ENCODE measurements around the gene ATE1.

ATE1 gene

DNA sequence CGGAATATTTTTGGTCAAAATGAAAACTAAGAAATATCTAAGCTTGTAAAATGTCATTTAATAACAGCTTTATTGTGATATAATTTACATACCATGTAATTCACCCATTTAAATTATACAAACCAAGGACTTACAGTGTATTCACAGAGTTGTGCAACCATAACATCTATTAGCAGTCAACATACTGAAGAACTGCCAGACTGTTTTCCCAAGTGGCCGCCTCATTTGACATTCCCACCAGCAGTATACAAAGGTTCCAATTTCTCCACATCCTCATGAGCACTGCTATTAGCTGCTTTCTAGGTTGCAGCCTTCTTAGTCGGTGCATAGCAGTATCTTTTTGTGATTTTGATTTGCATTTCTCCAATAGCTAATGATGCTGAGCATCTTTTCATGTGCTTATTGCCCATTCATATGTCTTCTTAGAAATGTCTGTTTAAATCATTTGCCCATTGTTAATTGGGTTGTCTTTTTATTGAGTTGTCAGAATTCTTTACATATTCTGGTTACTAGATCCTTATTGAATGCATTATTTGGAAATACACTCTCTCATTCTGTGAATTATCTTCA lies 176.6 kb downstream of the ATE1 start:
- peaks cover 3% of the 10 kb centered on the region in 2 experiments for H3K36me3 ChIP-seq (ENCODE audit: control insufficient read depth in 1 of 2, insufficient read depth in 2 of 2, low read length in 2 of 2)
- no peaks in the 10 kb centered on the region for H3K4me1 ChIP-seq (ENCODE audit: control insufficient read depth in 1 of 2, insufficient read depth in 2 of 2, low read length in 2 of 2)
- no peaks in the 10 kb centered on the region for H3K27me3 ChIP-seq (ENCODE audit: insufficient read depth, low read length)
- no peak for DNase-seq
- H2BK12ac ChIP-seq (ENCODE audit: low read length), result no peak overlapping the region
- no peak overlapping the region for H2BK120ac ChIP-seq (ENCODE audit: insufficient read depth, low read length, poor library complexity)
- H3K79me2 ChIP-seq (ENCODE audit: control insufficient read depth, insufficient read depth, low read length, poor library complexity), result no peaks in the 10 kb centered on the region
- no peak overlapping the region for H3K14ac ChIP-seq (ENCODE audit: low read length)
- H4K91ac ChIP-seq (ENCODE audit: low read depth, low read length), result no peak overlapping the region
- peaks cover 3% of the 10 kb centered on the region for H3K9me3 ChIP-seq (ENCODE audit: insufficient read depth, low read depth, low read length)
- H3K27ac ChIP-seq (ENCODE audit: low read depth, low read length), result no peak overlapping the region
- no peak overlapping the region for H2AFZ ChIP-seq (ENCODE audit: insufficient read depth, low read length, poor library complexity)
- H3K4ac ChIP-seq (ENCODE audit: low read depth, low read length), result no peak overlapping the region
- no peak overlapping the region for H3K9ac ChIP-seq (ENCODE audit: low read length)
- WGBS (ENCODE audit: extremely low coverage, insufficient coverage, insufficient read length), result no CpG with 5 or more reads among the region's 3 CpGs
- H3K4me3 ChIP-seq (ENCODE audit: low read depth, low read length), result no peak overlapping the region
- H4K12ac ChIP-seq (ENCODE audit: low read depth, low read length), result no peak overlapping the region
- H3K23ac ChIP-seq (ENCODE audit: low read length), result no peak overlapping the region
- no peaks in the 10 kb centered on the region for H3K79me1 ChIP-seq (ENCODE audit: low read length)
- H3K18ac ChIP-seq (ENCODE audit: low read length), result no peak overlapping the region
- no peak overlapping the region for H2BK5ac ChIP-seq (ENCODE audit: low read depth, low read length, poor library complexity)
- H2AK5ac ChIP-seq (ENCODE audit: low read length), result no peak overlapping the region
- no peak overlapping the region for H4K8ac ChIP-seq (ENCODE audit: low read depth, low read length)
- H3K4me2 ChIP-seq (ENCODE audit: low read length), result no peak overlapping the region

- Histone ChIP-seq H2BK5ac (ENCODE audit: low read depth, low read length, poor library complexity) (no peak overlapping the region), H3K18ac (ENCODE audit: low read length) (no peak overlapping the region), H4K8ac (ENCODE audit: low read depth, low read length) (no peak overlapping the region), H3K4me1 (ENCODE audit: control insufficient read depth in 1 of 2, insufficient read depth in 2 of 2, low read length in 2 of 2) (no peaks in the 10 kb centered on the region), H3K4ac (ENCODE audit: low read depth, low read length) (no peak overlapping the region), H3K27me3 (ENCODE audit: insufficient read depth, low read length) (no peaks in the 10 kb centered on the region), H2AFZ (ENCODE audit: insufficient read depth, low read length, poor library complexity) (no peak overlapping the region), H3K36me3 (ENCODE audit: control insufficient read depth in 1 of 2, insufficient read depth in 2 of 2, low read length in 2 of 2) (peaks cover 0 to 4% of the 10 kb centered on the region in 2 experiments), H3K9ac (ENCODE audit: low read length) (no peak overlapping the region), H3K4me3 (ENCODE audit: low read depth, low read length) (no peak overlapping the region), H4K91ac (ENCODE audit: low read depth, low read length) (no peak overlapping the region), H2AK5ac (ENCODE audit: low read length) (no peak overlapping the region), H3K79me2 (ENCODE audit: control insufficient read depth, insufficient read depth, low read length, poor library complexity) (no peaks in the 10 kb centered on the region), H2BK120ac (ENCODE audit: insufficient read depth, low read length, poor library complexity) (no peak overlapping the region), H3K23ac (ENCODE audit: low read length) (no peak overlapping the region), H3K27ac (ENCODE audit: low read depth, low read length) (no peak overlapping the region), H4K12ac (ENCODE audit: low read depth, low read length) (no peak overlapping the region), H3K9me3 (ENCODE audit: insufficient read depth, low read depth, low read length) (no peaks in the 10 kb centered on the region), H3K4me2 (ENCODE audit: low read length) (no peak overlapping the region), H2BK12ac (ENCODE audit: low read length) (no peak overlapping the region), H3K79me1 (ENCODE audit: low read length) (no peaks in the 10 kb centered on the region), H3K14ac (ENCODE audit: low read length) (no peak overlapping the region)
- no peak for DNase-seq
- no CpG with 5 or more reads among the region's 3 CpGs for WGBS (ENCODE audit: extremely low coverage, insufficient coverage, insufficient read length)
These were observed 180.6 kb downstream of the ATE1 start for GRCh38 chr10:121747163-121747775.

GRCh38 chr10:121741248-121741792 lies 186.5 kb downstream of the ATE1 start:
- H3K23ac ChIP-seq (ENCODE audit: low read length), result peak overlapping the region; percentile 89
- H3K9me3 ChIP-seq (ENCODE audit: insufficient read depth, low read depth, low read length), result no peaks in the 10 kb centered on the region
- H2BK120ac ChIP-seq (ENCODE audit: insufficient read depth, low read length, poor library complexity), result no peak overlapping the region
- H3K79me2 ChIP-seq (ENCODE audit: control insufficient read depth, insufficient read depth, low read length, poor library complexity), result no peaks in the 10 kb centered on the region
- no peak overlapping the region for H3K4me3 ChIP-seq (ENCODE audit: low read depth, low read length)
- no peak overlapping the region for H2AK5ac ChIP-seq (ENCODE audit: low read length)
- DNase-seq, result no peak
- H3K18ac ChIP-seq (ENCODE audit: low read length), result no peak overlapping the region
- H2BK12ac ChIP-seq (ENCODE audit: low read length), result no peak overlapping the region
- no peaks in the 10 kb centered on the region for H3K27me3 ChIP-seq (ENCODE audit: insufficient read depth, low read length)
- H3K9ac ChIP-seq (ENCODE audit: low read length), result no peak overlapping the region
- no CpG with 5 or more reads among the region's 1 CpG for WGBS (ENCODE audit: extremely low coverage, insufficient coverage, insufficient read length)
- no peak overlapping the region for H4K8ac ChIP-seq (ENCODE audit: low read depth, low read length)
- no peak overlapping the region for H3K4me2 ChIP-seq (ENCODE audit: low read length)
- no peak overlapping the region for H3K14ac ChIP-seq (ENCODE audit: low read length)
- H3K4me1 ChIP-seq (ENCODE audit: control insufficient read depth in 1 of 2, insufficient read depth in 2 of 2, low read length in 2 of 2), result no peaks in the 10 kb centered on the region
- H3K36me3 ChIP-seq (ENCODE audit: control insufficient read depth in 1 of 2, insufficient read depth in 2 of 2, low read length in 2 of 2), result peaks cover 0 to 4% of the 10 kb centered on the region in 2 experiments
- H2BK5ac ChIP-seq (ENCODE audit: low read depth, low read length, poor library complexity), result no peak overlapping the region
- H4K12ac ChIP-seq (ENCODE audit: low read depth, low read length), result no peak overlapping the region
- no peak overlapping the region for H3K27ac ChIP-seq (ENCODE audit: low read depth, low read length)
- H2AFZ ChIP-seq (ENCODE audit: insufficient read depth, low read length, poor library complexity), result no peak overlapping the region
- no peak overlapping the region for H4K91ac ChIP-seq (ENCODE audit: low read depth, low read length)
- H3K79me1 ChIP-seq (ENCODE audit: low read length), result no peaks in the 10 kb centered on the region
- H3K4ac ChIP-seq (ENCODE audit: low read depth, low read length), result no peak overlapping the region

DNA sequence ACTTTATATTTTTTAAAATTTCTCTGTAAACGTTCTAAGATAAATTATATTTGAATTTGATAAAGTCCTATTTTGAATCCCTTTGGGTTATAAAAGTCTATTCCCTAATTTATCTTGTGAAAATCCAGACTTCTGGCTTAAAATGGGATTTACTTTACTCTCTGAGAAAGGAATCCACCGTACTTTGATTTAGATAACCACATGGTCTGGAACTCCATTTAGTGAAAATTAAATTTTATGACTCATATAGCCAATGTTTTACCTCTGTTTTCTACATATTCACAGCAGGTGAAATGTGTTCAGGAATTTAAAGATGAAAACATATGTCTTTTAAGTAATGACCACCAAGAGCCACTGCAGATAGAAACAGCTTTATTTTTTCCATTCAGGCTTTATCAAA lies 187.8 kb downstream of the ATE1 start:
- Histone ChIP-seq H3K79me1 (ENCODE audit: low read length) (no peaks in the 10 kb centered on the region), H3K4me2 (ENCODE audit: low read length) (no peak overlapping the region), H2AFZ (ENCODE audit: insufficient read depth, low read length, poor library complexity) (no peak overlapping the region), H3K4me3 (ENCODE audit: low read depth, low read length) (no peak overlapping the region), H3K79me2 (ENCODE audit: control insufficient read depth, insufficient read depth, low read length, poor library complexity) (no peaks in the 10 kb centered on the region), H2BK12ac (ENCODE audit: low read length) (no peak overlapping the region), H3K18ac (ENCODE audit: low read length) (no peak overlapping the region), H3K4me1 (ENCODE audit: control insufficient read depth in 1 of 2, insufficient read depth in 2 of 2, low read length in 2 of 2) (no peaks in the 10 kb centered on the region), H4K91ac (ENCODE audit: low read depth, low read length) (no peak overlapping the region), H3K9me3 (ENCODE audit: insufficient read depth, low read depth, low read length) (no peaks in the 10 kb centered on the region), H3K9ac (ENCODE audit: low read length) (no peak overlapping the region), H4K12ac (ENCODE audit: low read depth, low read length) (no peak overlapping the region), H3K27me3 (ENCODE audit: insufficient read depth, low read length) (no peaks in the 10 kb centered on the region), H3K14ac (ENCODE audit: low read length) (no peak overlapping the region), H3K27ac (ENCODE audit: low read depth, low read length) (no peak overlapping the region), H3K4ac (ENCODE audit: low read depth, low read length) (no peak overlapping the region), H3K36me3 (ENCODE audit: control insufficient read depth in 1 of 2, insufficient read depth in 2 of 2, low read length in 2 of 2) (peaks cover 0 to 4% of the 10 kb centered on the region in 2 experiments), H3K23ac (ENCODE audit: low read length) (no peak overlapping the region), H4K8ac (ENCODE audit: low read depth, low read length) (no peak overlapping the region), H2BK5ac (ENCODE audit: low read depth, low read length, poor library complexity) (no peak overlapping the region), H2BK120ac (ENCODE audit: insufficient read depth, low read length, poor library complexity) (no peak overlapping the region), H2AK5ac (ENCODE audit: low read length) (no peak overlapping the region)
- DNase-seq, result no peak
- no CpG with 5 or more reads among the region's 2 CpGs for WGBS (ENCODE audit: extremely low coverage, insufficient coverage, insufficient read length)

All from trophoblast cell (in vitro differentiated cells and primary cell).